Testis (tissue), 3 donors: ENCODE data around the gene RAP1GAP2. TPM values are rescaled to one million over a fixed set of nuclear protein-coding genes. Genes with fewer than 3 reads are reported as not detected.

Source experiments
- DNase-seq: peaks from one replicate; pipeline ENCODE4 v3.0.0-alpha.2; 2019
- H3K27ac ChIP-seq, 2 donors: fragments of 200-600 bp; sonication (generic); one replicate each; pipeline ENCODE4 v1.5.1; 2019
- H3K27me3 ChIP-seq: fragments of 200-600 bp; sonication (generic); one replicate; pipeline ENCODE4 v1.5.1; 2019
- H3K36me3 ChIP-seq: fragments of 200-600 bp; sonication (generic); one replicate; pipeline ENCODE4 v1.5.1; 2017; ENCODE audit warnings: low read depth; ENCODE audit errors: missing control alignments
- H3K4me1 ChIP-seq: fragments of 200-600 bp; sonication (generic); one replicate; pipeline ENCODE4 v1.5.1; 2019
- H3K4me3 ChIP-seq, 2 donors: fragments of 200-600 bp; sonication (generic); one replicate each; pipeline ENCODE4 v1.5.1; 2017 to 2019
- H3K9me3 ChIP-seq: fragments of 200-600 bp; sonication (generic); one replicate; pipeline ENCODE4 v1.5.1; 2017
- CTCF ChIP-seq, 3 experiments: fragments of 450-650 bp in 2 of 3; fragments of 200-600 bp in 1 of 3; sonication (generic) in 1 of 3; IDR thresholded peaks; one replicate each; pipeline ENCODE4 v1.5.1; 2016 to 2019; ENCODE audit warnings: antibody characterized with exemption in 3 of 3, mild to moderate bottlenecking in 2 of 3, moderate library complexity in 1 of 3
- POLR2A ChIP-seq: fragments of 450-650 bp; IDR thresholded peaks from one replicate; pipeline ENCODE4 v1.6.1; 2017; ENCODE audit warnings: antibody characterized with exemption, mild to moderate bottlenecking, moderate library complexity
- WGBS, 2 donors: methylation state at CpG; one replicate each; pipeline ENCODE4 v1.1.5; 2018; 5-methylcytosine and 5-hydroxymethylcytosine counted together
- intact Hi-C: fragments of 100-400 bp; cut with DNase I; formaldehyde crosslinking; loops from one replicate; pipeline ENCODE4 v1.15.1; 2023; ENCODE audit warnings: low total_unique reads
- polyA plus RNA-seq: library from polyadenylated mRNA; stranded (reverse); fragments of 350-450 nt; fragmentation: Illumina TruSeq; extraction: RNeasy Lipid Tissue Mini Kit (QIAGEN cat#74804); gene quantifications from one replicate; pipeline ENCODE4 v1.2.3, GENCODE V29; 2014; ENCODE audit warnings: low read depth, low replicate concordance; ENCODE audit not compliant: insufficient read depth
- total RNA-seq, 2 donors: library from RNA; depleted of rRNA; stranded (reverse); fragments of >200 nt; gene quantifications; one replicate each; pipeline ENCODE4 v1.2.3, GENCODE V29; 2016

The RAP1GAP2 gene
- total and polyA plus RNA-seq, 3 donors from 2014 or later, result 10.4 to 21.7 (median 15.1) TPM

DNA sequence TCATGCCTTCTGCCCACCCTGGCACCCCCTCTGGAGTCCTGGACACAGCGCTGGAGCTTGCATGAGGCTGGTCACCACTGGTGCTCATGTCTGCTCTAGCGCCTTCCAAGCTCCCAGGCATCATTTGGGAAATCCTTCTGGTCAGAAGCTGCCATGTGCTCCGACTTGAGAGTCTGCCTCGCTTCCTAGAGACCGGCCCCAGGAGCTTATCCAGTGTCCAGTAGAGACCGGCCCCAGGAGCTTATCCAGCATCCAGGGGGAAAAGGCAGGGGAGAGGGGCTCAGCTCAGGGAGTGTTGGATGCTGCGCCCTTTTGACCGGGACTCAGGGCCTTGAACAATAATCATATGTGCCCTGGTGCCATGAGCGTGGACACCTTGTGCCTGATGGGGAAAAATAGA is 106.3 kb downstream of the RAP1GAP2 start:
- Histone ChIP-seq H3K27me3 (no peaks in the 10 kb centered on the region), H3K4me3 (no peak overlapping the region), H3K27ac (no peak overlapping the region), H3K9me3 (no peaks in the 10 kb centered on the region), H3K4me1 (no peaks in the 10 kb centered on the region), H3K36me3 (no peaks in the 10 kb centered on the region)
- TF ChIP-seq CTCF (IDR thresholded peaks at IDR 0.05), result no peak
- no peak for TF ChIP-seq POLR2A
- WGBS, 2 donors, result 78 to 96% methylated on average over 3 to 9 of the region's 9 CpGs
- DNase-seq, result no peak
- intact Hi-C loops, result no loop called here

DNA sequence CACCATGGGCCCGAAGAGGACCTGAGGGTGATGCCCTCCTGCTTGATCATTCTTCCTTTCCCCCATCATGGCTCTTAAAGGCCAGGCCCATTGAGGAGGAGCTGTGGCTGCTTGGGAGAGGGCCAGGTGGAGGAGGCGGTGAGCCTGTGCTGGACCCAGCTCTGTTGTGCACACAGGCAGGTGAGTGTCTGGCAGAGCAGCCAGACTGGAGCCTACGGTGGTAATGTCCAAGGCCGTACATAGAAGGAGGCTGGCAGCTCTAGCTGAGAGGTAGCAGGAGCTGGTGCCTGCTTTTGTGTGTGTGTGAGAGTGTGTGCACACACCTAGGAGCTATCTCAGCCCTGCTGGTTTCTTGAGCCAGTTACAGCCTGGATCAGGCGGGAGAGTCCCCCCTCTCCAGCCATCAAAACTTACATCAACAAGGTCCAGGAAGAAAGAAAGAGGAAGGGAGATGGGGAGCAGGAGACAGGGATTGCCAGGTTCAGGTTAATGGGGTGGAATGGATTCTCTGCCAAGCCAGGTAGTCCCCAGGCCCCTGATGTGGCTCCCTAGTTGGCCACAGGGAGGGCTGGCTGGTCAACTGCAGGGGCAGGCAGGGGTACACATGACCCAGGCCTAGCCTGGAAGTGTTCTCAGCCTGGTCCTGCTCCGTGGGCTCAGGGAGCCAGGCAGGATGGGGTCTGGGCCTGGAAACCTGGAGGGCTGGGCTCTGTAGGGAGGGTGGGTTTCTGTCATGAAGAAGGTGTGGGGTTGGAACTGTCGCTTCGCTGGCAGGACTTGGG is 107.1 kb downstream of the RAP1GAP2 start:
- Histone ChIP-seq H3K27me3 (no peaks in the 10 kb centered on the region), H3K4me1 (no peaks in the 10 kb centered on the region), H3K4me3 (no peak overlapping the region), H3K27ac (no peak overlapping the region), H3K36me3 (no peaks in the 10 kb centered on the region), H3K9me3 (no peaks in the 10 kb centered on the region)
- 73 to 84% methylated on average over 5 to 8 of the region's 8 CpGs for WGBS, 2 donors
- intact Hi-C loops, result no loop called here
- TF ChIP-seq CTCF (IDR thresholded peaks at IDR 0.05) (no peak), POLR2A (no peak)
- DNase-seq, result no peak

DNA sequence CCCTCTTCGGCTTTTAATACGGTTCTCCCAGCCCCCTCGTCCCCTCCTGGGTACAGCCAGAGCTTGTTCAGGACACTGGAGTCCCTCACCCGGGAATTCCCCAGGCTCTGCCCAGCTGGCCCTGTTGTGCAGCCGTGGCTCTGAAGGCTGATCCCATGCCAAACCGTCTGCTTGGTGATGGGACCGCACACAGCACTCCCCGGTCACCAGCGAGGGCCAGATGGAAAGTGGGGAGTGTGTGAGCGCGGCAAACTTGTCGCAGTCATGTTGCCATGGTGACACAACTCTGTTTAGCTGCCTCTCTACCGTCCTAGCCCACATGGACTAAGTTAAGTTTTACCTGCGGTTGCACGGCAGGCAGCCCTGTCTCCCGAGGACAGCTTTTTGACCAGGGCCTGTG is 107.9 kb downstream of the RAP1GAP2 start:
- intact Hi-C loops, result no loop called here
- DNase-seq, result no peak
- WGBS, 2 donors, result 48 to 59% methylated on average over 9 to 16 of the region's 16 CpGs

GRCh38 chr17:2905269-2905668 is 109.0 kb downstream of the RAP1GAP2 start:
- Histone ChIP-seq H3K4me1 (no peaks in the 10 kb centered on the region), H3K27ac (no peak overlapping the region), H3K36me3 (no peaks in the 10 kb centered on the region), H3K9me3 (no peaks in the 10 kb centered on the region), H3K4me3 (no peak overlapping the region), H3K27me3 (no peaks in the 10 kb centered on the region)
- no peak for DNase-seq
- TF ChIP-seq POLR2A (no peak), CTCF (IDR thresholded peaks at IDR 0.05) (no peak)
- intact Hi-C loops, result no loop called here
- WGBS, 2 donors, result 75 to 76% methylated on average over 6 to 13 of the region's 13 CpGs

More for the DNA sequence above, 107.9 kb downstream of the RAP1GAP2 start:
- Histone ChIP-seq H3K9me3 (no peaks in the 10 kb centered on the region), H3K4me1 (no peaks in the 10 kb centered on the region), H3K4me3 (no peak overlapping the region), H3K36me3 (no peaks in the 10 kb centered on the region), H3K27me3 (no peaks in the 10 kb centered on the region), H3K27ac (no peak overlapping the region)
- no peak for TF ChIP-seq POLR2A
- TF ChIP-seq CTCF (IDR thresholded peaks at IDR 0.05), result no peak
